Epidermal melanocyte (primary cell): ENCODE results near the gene RAD17.
"Not testable (repeated sequence)": the region's sequence is repeated elsewhere in the genome, so short reads cannot be mapped to it uniquely, and the experiment has no call there.

ENCODE experiments used
- DNase-seq: peaks from one replicate; pipeline ENCODE4 v3.0.0; 2011; ENCODE audit warnings: low spot score; ENCODE audit not compliant: insufficient read length

Gene RAD17

GRCh38 chr5:69369340-69370121 lies at the start of gene RAD17, which contains the start of the genes AK6 and TAF9:
Gene RAD17 (plus strand): TSS chr5:69369818. CDS start chr5:69372209, 2,391 bp downstream.
Gene AK6 (minus strand): TSS chr5:69369520. CDS start chr5:69369490, 30 bp downstream.
Gene TAF9 (minus strand): TSS chr5:69369520. CDS start chr5:69365737, 3,783 bp downstream.
- peak; percentile 90 for DNase-seq

GRCh38 chr5:69326365-69326764 lies 43.3 kb upstream of the RAD17 start:
- no peak for DNase-seq

- no peak for DNase-seq
These were observed 39.6 kb upstream of the RAD17 start for GRCh38 chr5:69329905-69330489.

DNA sequence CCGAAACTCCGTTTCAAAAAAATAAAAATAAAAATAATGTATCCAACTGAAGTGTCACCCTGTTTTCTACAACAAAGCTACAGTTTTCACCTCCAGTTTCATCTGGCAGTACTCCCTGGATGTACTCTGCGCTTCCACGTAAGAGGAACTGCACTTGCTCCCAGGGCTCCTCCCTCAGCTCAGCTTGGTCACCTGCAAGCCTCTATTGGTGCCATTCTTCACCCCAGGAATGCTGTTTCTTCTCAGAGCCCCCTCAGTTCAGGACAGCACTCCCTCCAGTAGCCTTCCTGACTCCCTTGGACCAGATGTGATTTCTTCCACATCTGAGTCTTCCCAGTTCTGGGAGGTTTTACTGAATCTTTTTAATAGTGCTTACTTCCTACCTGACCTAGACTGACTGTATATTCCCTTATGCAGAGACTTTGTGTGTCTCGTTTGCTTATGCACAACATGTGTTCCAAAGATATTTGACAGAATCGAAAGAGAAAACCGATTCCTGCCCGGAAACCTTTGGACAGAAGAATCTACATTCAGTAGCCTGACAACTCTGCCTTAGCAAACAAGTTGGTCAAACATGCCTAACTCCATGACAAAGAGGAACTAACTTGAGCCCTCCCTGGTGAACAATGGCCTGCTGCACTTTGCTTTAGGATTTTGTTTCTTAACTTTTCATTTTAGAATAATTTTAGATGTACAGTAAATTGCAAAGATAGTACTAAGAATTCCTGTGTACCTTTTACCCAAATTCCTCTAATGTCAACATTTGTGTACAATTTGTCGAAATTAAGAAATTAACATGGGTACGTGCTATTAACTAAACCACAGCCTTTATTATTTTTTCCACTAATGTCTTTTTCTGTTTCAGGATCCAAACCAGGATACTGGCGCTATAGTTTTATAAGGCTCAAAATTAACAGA lies 37.8 kb upstream of the RAD17 start:
- DNase-seq, result no peak

DNA sequence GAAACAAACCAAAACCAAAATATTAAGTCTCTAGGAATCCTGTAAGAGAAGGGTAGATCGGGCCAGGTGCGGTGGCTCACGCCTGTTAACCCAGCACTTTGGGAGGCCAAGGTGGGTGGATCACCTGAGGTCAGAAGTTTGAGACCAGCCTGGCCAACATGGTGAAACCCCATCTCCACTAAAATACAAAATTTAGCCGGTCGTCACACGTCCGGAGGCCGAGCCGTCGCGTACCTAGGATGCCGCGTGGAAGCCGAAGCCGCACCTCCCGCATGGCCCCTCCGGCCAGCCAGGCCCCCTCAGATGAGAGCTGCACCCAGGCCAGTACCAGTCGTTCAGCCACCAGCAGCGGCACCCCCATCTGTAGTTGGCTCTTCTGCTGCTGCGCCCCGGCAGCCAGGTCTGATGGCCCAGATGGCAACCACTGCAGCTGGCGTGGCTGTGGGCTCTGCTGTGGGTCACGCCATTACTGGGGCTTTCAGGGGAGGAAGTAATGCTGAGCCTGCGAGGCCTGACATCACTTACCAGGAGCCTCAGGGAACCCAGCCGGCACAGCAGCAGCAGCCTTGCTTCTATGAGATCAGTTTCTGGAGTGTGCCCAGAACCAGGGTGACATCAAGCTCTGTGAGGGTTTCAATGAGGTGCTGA lies 35.8 kb upstream of the RAD17 start:
- DNase-seq, result not testable (repeated sequence)

GRCh38 chr5:69334793-69335268 lies 34.8 kb upstream of the RAD17 start:
- peak; percentile 66 for DNase-seq

GRCh38 chr5:69335341-69335935 lies 34.2 kb upstream of the RAD17 start:
- no peak for DNase-seq

DNA sequence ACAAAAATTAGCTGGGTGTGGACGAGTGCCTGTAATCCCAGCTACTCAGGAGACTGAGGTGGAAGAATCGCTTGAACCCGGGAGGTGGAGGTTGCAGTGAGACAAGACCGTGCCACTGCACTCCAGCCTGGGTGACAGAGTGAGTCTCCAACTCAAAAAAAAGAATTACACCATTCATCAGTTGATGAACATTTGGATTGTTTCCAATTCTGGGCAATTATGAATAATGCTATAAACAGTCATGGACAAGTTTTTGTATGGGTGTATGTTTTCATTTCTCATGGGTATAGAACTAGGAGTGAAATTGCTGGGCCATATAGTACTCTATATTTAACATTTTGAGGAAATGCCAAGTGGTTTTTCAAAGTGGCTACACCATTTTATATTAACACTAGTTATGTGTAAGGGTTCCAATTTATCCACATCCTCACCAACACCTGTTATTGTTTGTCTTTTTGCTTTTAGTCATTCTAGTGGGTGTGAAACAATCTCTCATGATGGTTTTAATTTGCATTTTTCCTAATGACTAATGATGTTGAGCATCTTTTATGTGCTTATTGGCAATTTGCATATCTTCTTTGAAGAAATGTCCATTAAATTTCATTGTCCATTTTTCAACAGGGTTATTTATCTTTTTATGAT lies 28.0 kb upstream of the RAD17 start:
- DNase-seq, result no peak

DNA sequence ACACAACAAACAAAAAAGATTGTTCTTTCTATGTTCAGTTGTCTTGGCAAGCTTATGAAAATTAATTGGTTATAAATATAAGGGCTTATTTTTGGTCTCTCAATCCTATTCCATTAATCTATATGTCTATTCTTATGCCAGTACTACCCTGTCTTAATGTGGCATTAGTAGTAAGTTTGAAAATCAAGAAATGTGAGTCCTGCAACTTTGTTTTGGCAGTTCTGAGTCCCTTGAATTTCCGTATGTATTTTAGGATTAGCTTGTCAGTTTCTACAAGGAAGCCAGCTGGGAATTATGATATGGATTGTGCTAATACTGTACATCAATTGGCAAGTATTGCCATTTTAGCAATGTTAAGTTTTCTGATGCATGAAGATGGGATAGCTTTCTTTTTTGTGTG lies 26.5 kb upstream of the RAD17 start:
- DNase-seq, result no peak

- no peak for DNase-seq
These were observed 19.0 kb upstream of the RAD17 start for GRCh38 chr5:69350664-69351063.

GRCh38 chr5:69359699-69360098 lies 9.9 kb upstream of the RAD17 start:
- DNase-seq, result no peak

DNA sequence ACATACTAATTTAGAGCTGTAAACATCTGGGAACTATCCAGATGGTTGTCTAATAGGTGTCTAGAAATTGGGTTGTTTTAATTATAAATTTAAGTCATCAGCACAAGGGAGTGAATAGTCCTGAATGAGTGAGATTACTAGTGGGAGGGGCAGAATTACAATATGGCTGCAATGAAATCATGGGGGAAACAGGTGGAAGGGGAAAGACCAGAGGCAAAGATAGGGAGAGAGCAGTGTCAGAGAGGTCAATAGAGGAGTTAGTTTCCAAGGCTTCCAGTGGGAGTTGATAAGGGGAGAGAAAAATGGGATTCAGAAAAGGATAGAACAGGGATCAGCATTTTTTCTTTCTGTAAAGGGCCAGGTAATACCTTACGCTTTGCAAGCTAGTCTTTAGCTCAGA lies 9.2 kb upstream of the RAD17 start:
- no peak for DNase-seq

DNA sequence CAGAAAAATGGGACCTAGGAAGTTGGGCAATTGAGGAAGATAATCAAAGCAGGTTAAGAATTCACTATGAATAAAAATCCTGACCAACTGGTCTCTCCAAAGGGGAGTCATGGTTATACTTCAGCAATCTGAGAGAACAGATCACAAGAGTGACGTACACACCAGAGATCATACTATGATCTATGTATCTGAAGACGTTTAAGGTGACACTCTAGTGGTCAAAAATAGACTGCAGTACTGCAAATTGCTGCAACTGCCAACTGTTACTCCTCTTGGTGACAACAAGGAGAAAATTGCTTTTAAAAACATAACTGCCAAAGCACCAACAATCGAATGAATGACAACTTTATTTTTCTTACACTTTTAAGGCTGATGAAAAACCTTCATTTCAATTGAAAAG lies 5.2 kb upstream of the RAD17 start:
- no peak for DNase-seq

GRCh38 chr5:69364850-69365249 lies 4.8 kb upstream of the RAD17 start:
- no peak for DNase-seq

- no peak for DNase-seq
These were observed 1.8 kb upstream of the RAD17 start for GRCh38 chr5:69367697-69368279.

DNA sequence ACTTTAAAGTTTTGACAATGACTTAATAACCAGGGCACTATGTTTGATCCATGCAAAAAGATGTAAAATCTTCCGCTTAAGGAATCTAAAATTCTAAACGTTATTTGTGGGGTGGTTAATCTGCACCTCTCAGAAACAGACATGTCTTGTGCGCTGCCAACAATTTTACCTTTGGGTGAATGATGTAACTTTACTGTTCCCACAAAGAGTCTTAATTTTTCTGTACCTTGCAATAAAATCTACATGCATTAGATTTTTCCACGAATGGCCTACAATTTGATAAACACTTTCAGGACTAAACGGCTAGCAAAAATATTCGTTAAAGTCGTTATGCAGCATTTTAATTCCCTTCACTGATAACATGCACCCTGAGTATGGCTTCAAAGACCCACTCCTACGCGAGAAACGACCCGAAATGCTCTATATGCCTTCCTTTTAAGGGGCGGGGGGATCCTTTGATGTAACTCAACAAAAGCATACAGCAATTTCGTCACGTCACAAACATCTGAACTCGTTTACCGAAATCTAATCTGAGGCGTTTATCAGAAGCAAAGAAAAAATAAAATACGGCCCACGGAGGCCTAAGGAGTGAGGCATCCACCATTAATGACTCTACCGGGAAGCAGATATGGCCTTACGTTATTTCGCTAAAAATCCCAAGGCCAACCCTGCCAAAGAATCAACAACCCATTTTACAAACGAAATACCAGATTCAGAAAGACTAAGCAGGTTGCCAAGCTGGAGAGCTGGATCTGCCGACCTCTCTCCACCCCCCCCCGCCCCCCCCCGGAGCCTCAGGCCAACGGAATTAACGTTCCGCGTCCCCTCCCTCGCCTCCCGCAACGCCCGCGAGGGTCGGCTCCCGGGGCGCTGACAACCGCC lies 919 bp upstream of the RAD17 start:
- no peak for DNase-seq

- DNase-seq, result not testable (repeated sequence)
These were observed 717 bp downstream of the RAD17 start for GRCh38 chr5:69370335-69370734.

- no peak for DNase-seq
These were observed 2.8 kb downstream of the RAD17 start for GRCh38 chr5:69372394-69372793.

DNA sequence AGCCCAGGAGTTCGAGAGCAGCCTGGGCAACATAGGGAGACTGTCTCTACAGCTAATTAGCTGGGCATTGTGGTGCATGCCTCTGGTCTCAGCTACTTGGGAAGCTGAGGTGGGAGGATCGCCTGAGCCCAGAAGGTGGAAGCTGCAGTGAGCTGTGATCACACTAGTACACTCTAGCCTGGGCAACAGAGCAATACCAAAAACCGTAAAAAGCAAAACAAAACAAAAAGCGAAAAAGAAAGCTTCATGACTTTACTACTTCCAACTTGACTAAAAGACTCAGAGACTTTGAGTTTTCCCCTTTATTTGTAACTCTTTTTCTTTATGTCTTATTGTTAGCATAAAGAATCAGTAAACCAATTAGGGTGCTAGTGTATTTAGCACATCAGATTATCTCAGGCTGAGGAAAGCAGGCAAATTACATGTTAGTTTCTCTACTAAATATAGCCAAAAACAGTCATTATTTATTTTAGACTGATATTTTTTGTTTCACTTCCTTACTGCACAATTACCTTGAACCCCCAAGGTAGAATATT lies 5.4 kb downstream of the RAD17 start:
- no peak for DNase-seq
